ENCODE results near the gene DLGAP1.

DNA sequence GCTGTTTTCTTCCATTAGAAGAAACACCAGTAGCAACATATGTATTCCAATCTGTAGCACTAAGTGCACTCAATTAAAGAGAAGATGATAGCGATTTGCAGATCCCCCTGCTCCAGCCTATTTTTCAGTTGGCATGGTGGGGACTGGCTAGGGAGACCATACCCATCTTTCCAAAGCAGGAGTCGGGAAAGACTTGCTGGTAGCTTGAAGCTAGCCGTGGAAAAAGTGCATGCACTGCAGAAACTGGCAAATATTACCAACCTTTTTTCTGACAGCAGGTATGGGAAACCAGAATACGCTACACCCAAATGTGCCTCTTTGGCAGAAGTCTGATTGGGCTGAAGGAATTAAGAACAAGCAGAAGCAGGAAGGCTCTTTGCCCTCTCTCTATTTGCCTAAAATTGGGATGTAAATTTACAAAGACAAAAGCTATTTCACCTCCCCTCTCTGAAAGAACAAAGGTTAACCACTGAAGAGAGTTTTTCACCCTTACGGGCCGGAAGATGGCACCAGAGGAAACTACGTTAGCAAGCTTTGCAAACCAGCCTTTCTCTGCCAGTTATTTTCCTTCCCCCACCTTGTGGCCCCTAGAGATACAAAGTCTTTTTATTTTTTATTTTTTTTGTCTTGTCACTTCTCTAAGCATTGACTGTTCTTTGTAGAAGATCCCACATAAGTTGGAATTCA, 273.1 kb downstream of the DLGAP1 start:
- TF ChIP-seq, protein P1, sequence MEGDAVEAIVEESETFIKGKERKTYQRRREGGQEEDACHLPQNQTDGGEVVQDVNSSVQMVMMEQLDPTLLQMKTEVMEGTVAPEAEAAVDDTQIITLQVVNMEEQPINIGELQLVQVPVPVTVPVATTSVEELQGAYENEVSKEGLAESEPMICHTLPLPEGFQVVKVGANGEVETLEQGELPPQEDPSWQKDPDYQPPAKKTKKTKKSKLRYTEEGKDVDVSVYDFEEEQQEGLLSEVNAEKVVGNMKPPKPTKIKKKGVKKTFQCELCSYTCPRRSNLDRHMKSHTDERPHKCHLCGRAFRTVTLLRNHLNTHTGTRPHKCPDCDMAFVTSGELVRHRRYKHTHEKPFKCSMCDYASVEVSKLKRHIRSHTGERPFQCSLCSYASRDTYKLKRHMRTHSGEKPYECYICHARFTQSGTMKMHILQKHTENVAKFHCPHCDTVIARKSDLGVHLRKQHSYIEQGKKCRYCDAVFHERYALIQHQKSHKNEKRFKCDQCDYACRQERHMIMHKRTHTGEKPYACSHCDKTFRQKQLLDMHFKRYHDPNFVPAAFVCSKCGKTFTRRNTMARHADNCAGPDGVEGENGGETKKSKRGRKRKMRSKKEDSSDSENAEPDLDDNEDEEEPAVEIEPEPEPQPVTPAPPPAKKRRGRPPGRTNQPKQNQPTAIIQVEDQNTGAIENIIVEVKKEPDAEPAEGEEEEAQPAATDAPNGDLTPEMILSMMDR (IDR thresholded peaks at IDR 0.05) = no peak
- TF ChIP-seq EP300 (IDR thresholded peaks at IDR 0.05) = no peak
